T-helper 2 cell treated with Interferon-gamma antibody and Interleukin-4, amounts not matched to agents 100 ng/mL and 5 ng/mL, for 36 hours (primary cell): ENCODE data around the gene TNFRSF1B. TPM values are rescaled to one million over a fixed set of nuclear protein-coding genes. Genes with fewer than 3 reads are reported as not detected.

Source experiments
- intact Hi-C: fragments of 100-400 bp; cut with micrococcal nuclease; formaldehyde crosslinking; loops from one replicate; pipeline ENCODE4 v1.15.1; 2023
- total RNA-seq: library from RNA; stranded (reverse); gene quantifications from 2 replicates; pipeline ENCODE4 v1.2.3, GENCODE V29; 2022

Gene TNFRSF1B
- total RNA-seq, 1 donor from 2014 or later, result 170 TPM

GRCh38 chr1:12155328-12155727, 11.5 kb upstream of the TNFRSF1B start:
- intact Hi-C loops, result loop anchor here (10.0 kb wide), 1 partner anchor 91 kb away; the partner anchor contains the start of gene TNFRSF8

GRCh38 chr1:12157366-12158231, 9.2 kb upstream of the TNFRSF1B start:
- intact Hi-C loops, result loop anchor here (10.0 kb wide), 1 partner anchor 93 kb away; the partner anchor contains the start of gene TNFRSF8

GRCh38 chr1:12158357-12159092, 8.3 kb upstream of the TNFRSF1B start:
- intact Hi-C loops, result loop anchor here (10.0 kb wide), 1 partner anchor 94 kb away; the partner anchor contains the start of gene TNFRSF8

- intact Hi-C loops, result loop anchor here (5.0 to 10.0 kb wide), 2 partner anchors 95 to 457 kb away; partner anchors contain the start of genes DHRS3 and TNFRSF8
These were observed 7.0 kb upstream of the TNFRSF1B start for GRCh38 chr1:12159816-12160215.

- intact Hi-C loops, result loop anchor here (5.0 kb wide), 1 partner anchor 456 kb away; the partner anchor contains the start of gene DHRS3
These were observed 5.5 kb upstream of the TNFRSF1B start for GRCh38 chr1:12161324-12161661.

GRCh38 chr1:12161662-12162458, 4.9 kb upstream of the TNFRSF1B start:
- intact Hi-C loops, result loop anchor here (5.0 kb wide), 1 partner anchor 455 kb away; the partner anchor contains the start of gene DHRS3

GRCh38 chr1:12162459-12163137, 4.2 kb upstream of the TNFRSF1B start:
- intact Hi-C loops, result loop anchor here (1.0 to 5.0 kb wide), 2 partner anchors 11 to 455 kb away; partner anchors contain the start of gene DHRS3

- intact Hi-C loops, result loop anchor here (1.0 to 5.0 kb wide), 2 partner anchors 10 to 454 kb away; partner anchors contain the start of gene DHRS3
These were observed 3.6 kb upstream of the TNFRSF1B start for GRCh38 chr1:12163210-12163609.

- intact Hi-C loops, result loop anchor here (5.0 kb wide), 1 partner anchor 453 kb away; the partner anchor contains the start of gene DHRS3
These were observed 2.6 kb upstream of the TNFRSF1B start for GRCh38 chr1:12164210-12164609.

- intact Hi-C loops, result loop anchor here (5.0 kb wide), 1 partner anchor 42 kb away; no protein-coding TSS in a partner anchor
These were observed 1.4 kb upstream of the TNFRSF1B start for GRCh38 chr1:12165342-12165741.

- intact Hi-C loops, result loop anchor here (5.0 kb wide), 1 partner anchor 40 kb away; no protein-coding TSS in a partner anchor
These were observed 970 bp downstream of the TNFRSF1B start for GRCh38 chr1:12167493-12168429.

GRCh38 chr1:12168451-12169160, 1.8 kb downstream of the TNFRSF1B start:
- intact Hi-C loops, result loop anchor here (5.0 kb wide), 1 partner anchor 39 kb away; no protein-coding TSS in a partner anchor

GRCh38 chr1:12169442-12170135, 2.8 kb downstream of the TNFRSF1B start:
- intact Hi-C loops, result loop anchor here (5.0 to 10.0 kb wide), 2 partner anchors 38 to 265 kb away; no protein-coding TSS in a partner anchor

- intact Hi-C loops, result loop anchor here (10.0 kb wide), 1 partner anchor 265 kb away; no protein-coding TSS in a partner anchor
These were observed 3.5 kb downstream of the TNFRSF1B start for GRCh38 chr1:12170263-12170671.

GRCh38 chr1:12171206-12172041, 4.6 kb downstream of the TNFRSF1B start:
- intact Hi-C loops, result loop anchor here (2.0 to 10.0 kb wide), 2 partner anchors 21 to 263 kb away; no protein-coding TSS in a partner anchor
